Kidney (tissue), 14 donors: ENCODE results near the gene PROZ. TPM values are rescaled to one million over a fixed set of nuclear protein-coding genes. Genes with fewer than 3 reads are reported as not detected.

Experiments used
- DNase-seq, 5 donors: peaks; one replicate each; pipeline ENCODE4 v3.0.0-alpha.2; 2013 to 2020
- FAIRE-seq: peaks from 2 replicates; lab custom pipeline; 2012; peaks lifted over from hg19 to GRCh38; lab: Jason Lieb, UNC
- H3K27ac ChIP-seq, 2 donors: one replicate each; pipeline ENCODE4 v1.7.0; 2013; ENCODE audit warnings: low read depth in 2 of 2, low read length in 2 of 2, inconsistent platforms in 1 of 2
- H3K27me3 ChIP-seq: one replicate; pipeline ENCODE4 v1.7.1; 2013; ENCODE audit warnings: low read length, inconsistent platforms; ENCODE audit not compliant: control insufficient read depth, insufficient read depth
- H3K36me3 ChIP-seq, 3 donors: one replicate each; pipeline versions ENCODE4 v1.7.0 to v1.7.1; 2013; ENCODE audit warnings: low read length in 3 of 3, control low read depth in 1 of 3, inconsistent platforms in 1 of 3; ENCODE audit not compliant: insufficient read depth in 3 of 3, control insufficient read depth in 2 of 3
- H3K4me1 ChIP-seq, 3 donors: one replicate each; pipeline versions ENCODE4 v1.7.0 to v1.7.1; 2013; ENCODE audit warnings: low read length in 3 of 3, inconsistent platforms in 1 of 3, low read depth in 1 of 3; ENCODE audit not compliant: control insufficient read depth in 2 of 3, insufficient read depth in 2 of 3
- H3K4me3 ChIP-seq, 3 donors: one replicate each; pipeline versions ENCODE4 v1.7.0 to v1.8.1; 2013; ENCODE audit warnings: low read length in 3 of 3, control low read depth in 1 of 3, inconsistent platforms in 1 of 3
- H3K9ac ChIP-seq, 3 donors: one replicate each; pipeline versions ENCODE4 v1.7.0 to v1.7.1; 2013; ENCODE audit warnings: low read length in 3 of 3, control low read depth in 1 of 3, inconsistent platforms in 1 of 3
- H3K9me3 ChIP-seq, 3 donors: one replicate each; pipeline versions ENCODE4 v1.7.0 to v1.7.1; 2013; ENCODE audit warnings: low read length in 3 of 3, control low read depth in 1 of 3, inconsistent platforms in 1 of 3; ENCODE audit not compliant: control insufficient read depth in 2 of 3, insufficient read depth in 1 of 3
- intact Hi-C: fragments of 100-400 bp; cut with DNase I; formaldehyde crosslinking; loops from one replicate; pipeline ENCODE4 v1.11.1; 2022
- polyA plus RNA-seq: library from polyadenylated mRNA; stranded (reverse); fragments of 350-450 nt; fragmentation: Illumina TruSeq; extraction: RNeasy Lipid Tissue Mini Kit (QIAGEN cat#74804); gene quantifications from one replicate; pipeline ENCODE4 v1.2.3, GENCODE V29; 2014; ENCODE audit warnings: low read depth, low replicate concordance; ENCODE audit not compliant: insufficient read depth
- total RNA-seq: library from RNA; stranded (reverse); fragmentation: NEBNext Ultra II Directional; extraction: Animal tissue kit (Norgen Biotek cat#: 25700); gene quantifications from one replicate; pipeline ENCODE4 v1.2.1, GENCODE V29; 2021
- TF ChIP-seq, protein P1 (sequence below): IDR thresholded peaks from 3 replicates; pipeline ENCODE4 v1.5.1; 2012; ENCODE audit warnings: mild to moderate bottlenecking, moderate library complexity, borderline replicate concordance; ENCODE audit not compliant: insufficient read depth; ENCODE audit errors: extremely low read depth
- donor health status: control.
- donor health status: control.
- donor health status: control.
- donor health status: control.
- donor health status: control.
- donor health status: DM: yes; HTN: yes; CAD: no.
- donor health status: Normal renal cell carcinoma (clear cell type).

Gene PROZ
- total and polyA plus RNA-seq, 2 donors from 2014 or later, result 20.0 TPM; not detected in 1

DNA sequence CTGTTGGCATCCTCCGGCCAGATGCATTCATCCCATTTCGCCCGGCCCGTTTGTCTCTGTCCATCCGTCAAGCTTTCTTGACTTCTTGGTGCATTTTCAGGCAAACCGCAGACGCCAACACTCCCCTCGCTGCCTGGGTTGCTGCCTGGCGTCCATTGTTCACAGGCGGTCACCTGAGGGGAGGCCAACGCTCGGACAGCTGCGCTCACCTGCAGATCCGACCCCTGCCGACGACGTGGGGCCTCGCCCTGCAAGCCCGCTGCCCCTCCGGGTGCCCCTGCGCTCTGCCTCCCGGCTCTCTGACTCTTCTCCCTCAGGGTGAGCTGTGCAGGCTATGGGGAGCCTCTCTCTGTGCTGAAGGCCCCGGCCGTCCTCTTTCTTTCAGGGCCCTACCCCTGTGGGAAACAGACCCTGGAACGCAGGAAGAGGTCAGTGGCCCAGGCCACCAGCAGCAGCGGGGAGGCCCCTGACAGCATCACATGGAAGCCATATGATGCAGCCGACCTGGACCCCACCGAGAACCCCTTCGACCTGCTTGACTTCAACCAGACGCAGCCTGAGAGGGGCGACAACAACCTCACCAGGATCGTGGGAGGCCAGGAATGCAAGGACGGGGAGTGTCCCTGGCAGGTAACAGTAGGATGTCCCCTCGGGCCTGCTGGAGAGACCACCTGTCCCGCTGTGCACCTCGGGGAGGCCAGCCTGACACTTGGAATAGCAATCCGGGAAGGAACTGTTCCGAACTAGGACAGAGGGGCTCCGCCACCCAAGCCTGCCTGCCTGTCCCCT, 14.8 kb upstream of the PROZ start:
- Histone ChIP-seq H3K27me3 (no peaks in the 10 kb centered on the region), H3K4me1 (no peaks in the 10 kb centered on the region), H3K36me3 (no peaks in the 10 kb centered on the region), H3K27ac (no peak overlapping the region), H3K4me3 (no peak overlapping the region), H3K9ac (no peak overlapping the region), H3K9me3 (no peaks in the 10 kb centered on the region)
- intact Hi-C loops, result no loop called here
- DNase-seq, result peak in 2 of 5 donors; percentile 35 to 56
- TF ChIP-seq, protein P1, sequence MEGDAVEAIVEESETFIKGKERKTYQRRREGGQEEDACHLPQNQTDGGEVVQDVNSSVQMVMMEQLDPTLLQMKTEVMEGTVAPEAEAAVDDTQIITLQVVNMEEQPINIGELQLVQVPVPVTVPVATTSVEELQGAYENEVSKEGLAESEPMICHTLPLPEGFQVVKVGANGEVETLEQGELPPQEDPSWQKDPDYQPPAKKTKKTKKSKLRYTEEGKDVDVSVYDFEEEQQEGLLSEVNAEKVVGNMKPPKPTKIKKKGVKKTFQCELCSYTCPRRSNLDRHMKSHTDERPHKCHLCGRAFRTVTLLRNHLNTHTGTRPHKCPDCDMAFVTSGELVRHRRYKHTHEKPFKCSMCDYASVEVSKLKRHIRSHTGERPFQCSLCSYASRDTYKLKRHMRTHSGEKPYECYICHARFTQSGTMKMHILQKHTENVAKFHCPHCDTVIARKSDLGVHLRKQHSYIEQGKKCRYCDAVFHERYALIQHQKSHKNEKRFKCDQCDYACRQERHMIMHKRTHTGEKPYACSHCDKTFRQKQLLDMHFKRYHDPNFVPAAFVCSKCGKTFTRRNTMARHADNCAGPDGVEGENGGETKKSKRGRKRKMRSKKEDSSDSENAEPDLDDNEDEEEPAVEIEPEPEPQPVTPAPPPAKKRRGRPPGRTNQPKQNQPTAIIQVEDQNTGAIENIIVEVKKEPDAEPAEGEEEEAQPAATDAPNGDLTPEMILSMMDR, result no peak
- FAIRE-seq, result no peak

DNA sequence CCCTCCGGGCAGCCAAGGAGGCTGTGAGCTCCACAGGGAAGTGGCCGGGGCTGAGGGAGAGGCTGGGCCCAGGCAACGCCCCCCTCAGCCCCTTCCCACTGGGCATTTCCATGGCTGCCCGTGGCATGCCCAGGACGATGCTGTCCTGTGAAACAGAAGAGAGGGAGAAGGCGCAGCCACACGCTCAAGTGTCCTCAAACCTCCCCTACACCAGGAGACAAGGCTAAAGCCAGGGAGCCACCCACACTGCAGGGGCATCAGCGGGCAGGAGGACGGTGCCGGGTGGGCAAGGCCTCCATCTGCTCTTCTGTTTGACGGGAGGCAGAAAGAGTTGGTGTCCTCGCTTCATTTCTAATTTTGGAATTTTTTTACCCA, 14.2 kb upstream of the PROZ start:
- Histone ChIP-seq H3K9me3 (no peaks in the 10 kb centered on the region), H3K4me3 (no peak overlapping the region), H3K9ac (no peak overlapping the region), H3K27ac (no peak overlapping the region), H3K27me3 (no peaks in the 10 kb centered on the region), H3K4me1 (no peaks in the 10 kb centered on the region), H3K36me3 (no peaks in the 10 kb centered on the region)
- FAIRE-seq, result no peak
- peak in 1 of 5 donors; percentile 70 for DNase-seq
- TF ChIP-seq, protein P1, result no peak
- intact Hi-C loops, result no loop called here

DNA sequence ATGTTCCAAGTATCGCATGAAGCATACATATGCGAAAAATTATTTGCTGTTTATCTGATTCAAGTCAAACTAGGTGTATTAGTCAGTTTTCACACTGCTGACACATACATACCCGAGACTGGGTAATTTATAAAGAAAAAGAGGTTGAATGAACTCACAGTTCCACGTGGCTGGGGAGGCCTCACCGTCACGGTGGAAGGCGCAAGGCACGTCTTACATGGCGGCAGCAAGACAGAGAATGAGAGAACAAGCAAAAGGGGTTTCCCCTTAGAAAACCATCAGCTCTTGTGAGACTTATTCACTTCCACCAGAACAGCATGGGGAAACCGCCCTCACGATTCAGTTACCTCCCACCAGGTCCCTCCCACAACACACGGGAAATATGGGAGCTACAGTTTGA, 13.0 kb upstream of the PROZ start:
- no peak overlapping the region for H3K4me3 ChIP-seq
- H3K4me1 ChIP-seq, result no peaks in the 10 kb centered on the region
- intact Hi-C loops, result no loop called here
- no peak overlapping the region for H3K27ac ChIP-seq
- no peaks in the 10 kb centered on the region for H3K27me3 ChIP-seq
- no peaks in the 10 kb centered on the region for H3K36me3 ChIP-seq
- FAIRE-seq, result no peak
- no peak overlapping the region for H3K9ac ChIP-seq
- no peaks in the 10 kb centered on the region for H3K9me3 ChIP-seq
- TF ChIP-seq, protein P1, result no peak
- no peak for DNase-seq
